Coronary artery (tissue), 2 donors: Measurements from ENCODE around the gene INPP5E.

Experiments used
- DNase-seq: peaks from one replicate; pipeline ENCODE4 v3.0.0-alpha.2; 2017; ENCODE audit warnings: low spot score
- H3K27ac ChIP-seq, 2 donors: fragments of 200-600 bp; sonication (generic); one replicate each; pipeline ENCODE4 v1.5.1; 2016 to 2019
- H3K4me3 ChIP-seq: fragments of 200-600 bp; sonication (generic); 2 replicates; pipeline ENCODE4 v1.5.1; 2016; ENCODE audit warnings: mild to moderate bottlenecking, moderate library complexity
- TF ChIP-seq, protein P1 (sequence below): fragments of 200-600 bp; sonication (generic); IDR thresholded peaks from one replicate; pipeline ENCODE4 v1.5.1; 2019; ENCODE audit warnings: antibody characterized with exemption

The INPP5E gene

DNA sequence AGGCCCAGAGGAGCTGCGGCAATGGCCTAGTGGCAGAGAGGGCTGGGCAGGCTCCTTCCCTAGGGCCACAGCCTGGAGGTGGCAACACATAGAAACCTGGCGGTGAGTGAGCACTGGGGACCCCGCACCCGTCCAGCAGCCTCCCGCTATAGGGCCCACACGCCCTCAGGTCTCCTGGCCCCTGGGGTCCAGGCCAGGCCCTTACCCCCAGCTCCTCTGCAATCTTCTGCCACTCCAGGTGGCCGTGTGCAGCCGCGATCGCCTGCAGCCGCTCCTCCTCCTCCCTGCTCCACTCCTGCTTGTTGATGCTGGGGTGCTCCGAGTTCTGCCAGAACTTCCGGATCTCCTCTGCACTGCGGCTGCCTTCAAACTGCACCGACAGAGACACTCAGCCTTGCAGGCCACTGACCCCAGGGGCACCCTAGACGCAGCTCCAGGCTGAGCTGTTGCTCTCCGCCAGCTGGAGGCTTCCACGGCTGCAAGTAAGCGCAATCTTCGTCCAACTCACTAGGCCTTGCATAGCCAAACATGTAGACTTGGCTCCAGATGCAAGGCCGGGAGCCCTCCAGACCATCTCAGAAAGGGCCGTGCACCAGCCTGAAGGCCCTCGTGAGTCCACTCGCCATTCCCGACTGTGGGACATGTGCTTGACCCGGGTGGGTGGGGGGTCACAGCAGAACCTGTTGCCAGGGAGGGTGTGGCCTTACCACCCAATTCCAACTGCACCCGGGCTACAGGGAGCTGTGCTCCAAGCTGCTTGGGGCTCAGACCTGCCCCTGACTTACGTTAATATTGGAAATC lies 47.7 kb downstream of the INPP5E start:
- H3K27ac ChIP-seq, result no peak overlapping the region
- no peak overlapping the region for H3K4me3 ChIP-seq
- DNase-seq, result no peak
- TF ChIP-seq, protein P1, sequence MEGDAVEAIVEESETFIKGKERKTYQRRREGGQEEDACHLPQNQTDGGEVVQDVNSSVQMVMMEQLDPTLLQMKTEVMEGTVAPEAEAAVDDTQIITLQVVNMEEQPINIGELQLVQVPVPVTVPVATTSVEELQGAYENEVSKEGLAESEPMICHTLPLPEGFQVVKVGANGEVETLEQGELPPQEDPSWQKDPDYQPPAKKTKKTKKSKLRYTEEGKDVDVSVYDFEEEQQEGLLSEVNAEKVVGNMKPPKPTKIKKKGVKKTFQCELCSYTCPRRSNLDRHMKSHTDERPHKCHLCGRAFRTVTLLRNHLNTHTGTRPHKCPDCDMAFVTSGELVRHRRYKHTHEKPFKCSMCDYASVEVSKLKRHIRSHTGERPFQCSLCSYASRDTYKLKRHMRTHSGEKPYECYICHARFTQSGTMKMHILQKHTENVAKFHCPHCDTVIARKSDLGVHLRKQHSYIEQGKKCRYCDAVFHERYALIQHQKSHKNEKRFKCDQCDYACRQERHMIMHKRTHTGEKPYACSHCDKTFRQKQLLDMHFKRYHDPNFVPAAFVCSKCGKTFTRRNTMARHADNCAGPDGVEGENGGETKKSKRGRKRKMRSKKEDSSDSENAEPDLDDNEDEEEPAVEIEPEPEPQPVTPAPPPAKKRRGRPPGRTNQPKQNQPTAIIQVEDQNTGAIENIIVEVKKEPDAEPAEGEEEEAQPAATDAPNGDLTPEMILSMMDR, result no peak

DNA sequence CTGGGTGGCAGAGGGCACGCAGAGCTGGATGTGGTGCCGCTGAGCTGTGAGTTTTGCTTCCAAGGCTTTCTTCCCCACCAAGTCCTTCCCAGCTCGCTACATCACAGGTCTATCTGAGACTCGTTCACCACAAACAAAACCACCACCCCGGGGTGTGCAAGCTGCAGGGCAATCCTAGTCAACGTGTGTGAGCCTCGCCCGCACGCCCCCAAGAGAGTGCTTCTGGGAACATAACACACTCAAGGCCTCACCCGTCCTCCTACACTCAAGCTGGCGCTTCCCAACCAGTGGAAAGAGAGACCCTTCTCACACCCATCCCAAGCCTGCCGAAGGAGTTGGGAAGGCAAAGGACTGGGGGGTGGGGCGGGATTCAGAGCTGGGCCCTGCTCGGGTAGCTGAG lies 50.2 kb downstream of the INPP5E start:
- TF ChIP-seq, protein P1, result no peak
- no peak overlapping the region for H3K27ac ChIP-seq
- H3K4me3 ChIP-seq, result no peak overlapping the region
- no peak for DNase-seq

DNA sequence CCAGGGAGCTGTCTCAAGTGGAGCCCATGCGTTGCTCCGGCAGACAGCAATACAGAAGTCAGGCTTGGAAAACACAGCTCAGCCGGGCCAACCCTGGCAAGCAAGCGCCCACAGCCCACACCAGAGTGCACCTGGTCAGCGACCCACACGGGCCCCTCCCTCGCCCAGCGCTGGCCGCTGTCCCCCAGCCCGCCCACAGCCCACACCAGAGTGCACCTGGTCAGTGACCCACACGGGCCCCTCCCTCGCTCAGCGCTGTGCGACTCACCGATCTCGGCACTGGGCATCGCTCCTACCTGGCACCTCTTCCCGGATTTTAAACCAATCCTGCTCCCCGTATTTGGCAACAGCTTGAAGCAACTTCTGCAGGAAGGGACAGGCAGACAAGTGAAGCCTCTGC lies 52.4 kb downstream of the INPP5E start:
- Histone ChIP-seq H3K27ac (no peak overlapping the region), H3K4me3 (no peak overlapping the region)
- TF ChIP-seq, protein P1, result no peak
- no peak for DNase-seq

DNA sequence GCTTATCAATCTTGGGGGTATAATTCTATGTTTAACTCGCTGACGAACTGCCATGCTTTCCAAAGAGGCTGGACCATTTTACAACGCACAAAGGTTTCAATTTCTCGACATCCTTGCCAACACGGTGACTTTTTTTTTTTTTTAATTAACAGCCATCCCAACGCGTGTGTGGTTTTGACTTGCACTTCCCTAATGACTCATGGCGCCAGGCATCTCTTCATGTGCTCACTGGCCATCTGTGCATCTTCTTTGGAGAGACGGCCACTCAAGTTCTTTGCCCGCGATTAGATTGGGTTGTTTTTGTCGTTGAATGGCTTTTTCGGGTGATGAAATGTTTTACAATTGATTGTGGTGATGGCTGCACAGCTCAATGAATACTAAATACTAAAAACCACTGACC lies 53.6 kb downstream of the INPP5E start:
- Histone ChIP-seq H3K27ac (no peak overlapping the region), H3K4me3 (no peak overlapping the region)
- TF ChIP-seq, protein P1, result no peak
- DNase-seq, result no peak

DNA sequence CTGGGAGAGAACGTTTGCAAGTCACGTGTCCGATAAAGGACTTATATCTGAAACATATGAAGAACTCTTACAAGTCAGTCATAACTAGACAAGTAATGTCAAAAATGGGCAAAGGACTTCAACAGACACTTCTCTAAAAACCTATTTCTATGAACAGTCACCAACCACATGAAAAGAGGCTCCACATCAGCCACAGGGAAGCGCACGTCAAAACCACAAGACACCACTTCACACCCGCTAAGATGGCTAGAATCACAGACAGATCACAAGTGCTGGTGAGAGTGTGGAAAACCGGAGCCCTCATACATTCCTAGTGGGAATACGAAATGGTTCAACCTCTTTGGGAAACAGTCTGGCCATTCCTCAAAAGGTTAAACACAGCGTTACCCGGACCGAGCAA lies 54.6 kb downstream of the INPP5E start:
- DNase-seq, result no peak
- Histone ChIP-seq H3K27ac (no peak overlapping the region), H3K4me3 (no peak overlapping the region)
- TF ChIP-seq, protein P1, result no peak

DNA sequence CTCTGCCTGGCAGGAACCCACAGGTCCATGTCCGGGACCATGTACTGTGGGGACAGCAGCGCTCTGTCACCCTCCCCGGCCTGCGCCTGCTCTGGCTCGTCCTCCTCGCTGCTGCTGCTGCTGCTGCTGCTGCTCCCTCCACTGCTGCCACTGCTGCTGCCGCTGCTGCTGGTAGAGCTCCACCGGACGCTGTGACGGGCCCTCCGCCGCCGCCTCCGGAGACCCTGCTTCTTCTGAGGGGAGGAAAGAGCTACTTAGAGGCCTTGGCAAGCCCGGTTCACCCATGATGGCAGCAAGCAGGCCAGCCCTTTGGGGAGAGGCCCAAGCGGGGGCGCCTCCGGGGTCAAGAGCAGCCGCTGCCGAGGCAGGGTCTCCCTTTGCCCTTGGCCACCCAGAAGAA lies 56.2 kb downstream of the INPP5E start:
- DNase-seq, result no peak
- TF ChIP-seq, protein P1, result no peak
- H3K27ac ChIP-seq, result no peak overlapping the region
- no peak overlapping the region for H3K4me3 ChIP-seq

DNA sequence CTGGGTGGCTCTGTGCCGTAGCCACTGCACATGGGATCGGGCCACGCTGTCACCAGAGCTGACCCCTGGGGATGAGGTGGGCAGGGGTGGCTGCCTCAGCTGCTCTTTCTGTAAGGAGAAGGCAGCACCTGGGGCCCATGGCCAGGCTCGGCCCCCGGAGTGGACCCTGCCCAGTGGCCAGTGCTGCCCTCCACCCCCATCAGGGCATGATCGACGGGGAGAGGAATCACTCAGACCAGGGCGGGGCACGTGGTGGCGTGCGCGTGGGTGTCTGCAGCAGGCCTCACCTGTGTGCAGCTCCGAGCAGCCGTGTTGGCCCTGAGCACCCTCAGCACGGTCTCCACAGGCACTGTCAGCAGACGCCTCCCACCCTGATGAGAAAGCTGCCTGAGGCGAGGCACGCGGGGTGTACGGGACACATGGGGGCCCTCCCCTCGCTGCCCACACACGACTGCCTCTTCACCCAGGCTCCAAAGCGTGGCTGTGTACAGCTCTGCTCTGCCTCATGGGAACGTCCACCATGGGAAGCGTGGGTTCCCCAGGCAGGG lies 57.6 kb downstream of the INPP5E start:
- Histone ChIP-seq H3K27ac (no peak overlapping the region), H3K4me3 (no peak overlapping the region)
- TF ChIP-seq, protein P1, result no peak
- no peak for DNase-seq
